ENCODE data around the gene ERI2.

DNA sequence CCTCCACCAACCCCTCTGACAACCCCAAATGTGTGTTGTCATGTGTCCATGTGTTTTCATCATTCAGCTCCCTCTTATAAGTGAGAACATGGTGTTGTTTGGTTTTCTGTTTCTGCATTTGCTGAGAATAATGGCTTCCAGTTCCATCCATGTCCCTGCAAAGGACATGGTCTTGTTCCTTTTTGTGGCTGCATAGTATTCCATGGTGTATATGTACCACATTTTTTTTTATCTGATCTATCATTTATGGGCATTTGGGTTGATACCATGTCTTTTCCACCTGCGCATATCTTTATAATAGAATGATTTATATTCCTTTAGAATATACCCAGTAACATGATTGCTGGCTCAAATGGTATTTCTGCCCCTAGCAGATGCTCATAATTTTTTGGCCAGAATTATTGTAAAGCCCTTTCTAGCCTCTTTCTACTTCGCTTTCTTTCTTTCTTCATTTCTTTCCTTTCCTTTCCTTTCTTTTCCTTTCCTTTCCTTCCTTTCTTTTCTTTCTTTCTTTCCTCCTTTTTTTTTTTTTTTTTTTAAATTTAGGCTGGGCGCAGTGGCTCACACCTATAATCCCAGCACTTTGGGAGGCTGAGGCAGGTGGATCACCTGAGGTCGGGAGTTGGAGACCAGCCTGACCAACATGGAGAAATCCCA, 12.8 kb upstream of the ERI2 start:
- TF ChIP-seq POLR2A (IDR thresholded peaks at IDR 0.05) = no peak
- TF ChIP-seq, protein P1, sequence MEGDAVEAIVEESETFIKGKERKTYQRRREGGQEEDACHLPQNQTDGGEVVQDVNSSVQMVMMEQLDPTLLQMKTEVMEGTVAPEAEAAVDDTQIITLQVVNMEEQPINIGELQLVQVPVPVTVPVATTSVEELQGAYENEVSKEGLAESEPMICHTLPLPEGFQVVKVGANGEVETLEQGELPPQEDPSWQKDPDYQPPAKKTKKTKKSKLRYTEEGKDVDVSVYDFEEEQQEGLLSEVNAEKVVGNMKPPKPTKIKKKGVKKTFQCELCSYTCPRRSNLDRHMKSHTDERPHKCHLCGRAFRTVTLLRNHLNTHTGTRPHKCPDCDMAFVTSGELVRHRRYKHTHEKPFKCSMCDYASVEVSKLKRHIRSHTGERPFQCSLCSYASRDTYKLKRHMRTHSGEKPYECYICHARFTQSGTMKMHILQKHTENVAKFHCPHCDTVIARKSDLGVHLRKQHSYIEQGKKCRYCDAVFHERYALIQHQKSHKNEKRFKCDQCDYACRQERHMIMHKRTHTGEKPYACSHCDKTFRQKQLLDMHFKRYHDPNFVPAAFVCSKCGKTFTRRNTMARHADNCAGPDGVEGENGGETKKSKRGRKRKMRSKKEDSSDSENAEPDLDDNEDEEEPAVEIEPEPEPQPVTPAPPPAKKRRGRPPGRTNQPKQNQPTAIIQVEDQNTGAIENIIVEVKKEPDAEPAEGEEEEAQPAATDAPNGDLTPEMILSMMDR (IDR thresholded peaks at IDR 0.05) = no peak

Data from heart left ventricle (tissue), 13 donors.